ENCODE data around the gene PSME3.

Gene PSME3

DNA sequence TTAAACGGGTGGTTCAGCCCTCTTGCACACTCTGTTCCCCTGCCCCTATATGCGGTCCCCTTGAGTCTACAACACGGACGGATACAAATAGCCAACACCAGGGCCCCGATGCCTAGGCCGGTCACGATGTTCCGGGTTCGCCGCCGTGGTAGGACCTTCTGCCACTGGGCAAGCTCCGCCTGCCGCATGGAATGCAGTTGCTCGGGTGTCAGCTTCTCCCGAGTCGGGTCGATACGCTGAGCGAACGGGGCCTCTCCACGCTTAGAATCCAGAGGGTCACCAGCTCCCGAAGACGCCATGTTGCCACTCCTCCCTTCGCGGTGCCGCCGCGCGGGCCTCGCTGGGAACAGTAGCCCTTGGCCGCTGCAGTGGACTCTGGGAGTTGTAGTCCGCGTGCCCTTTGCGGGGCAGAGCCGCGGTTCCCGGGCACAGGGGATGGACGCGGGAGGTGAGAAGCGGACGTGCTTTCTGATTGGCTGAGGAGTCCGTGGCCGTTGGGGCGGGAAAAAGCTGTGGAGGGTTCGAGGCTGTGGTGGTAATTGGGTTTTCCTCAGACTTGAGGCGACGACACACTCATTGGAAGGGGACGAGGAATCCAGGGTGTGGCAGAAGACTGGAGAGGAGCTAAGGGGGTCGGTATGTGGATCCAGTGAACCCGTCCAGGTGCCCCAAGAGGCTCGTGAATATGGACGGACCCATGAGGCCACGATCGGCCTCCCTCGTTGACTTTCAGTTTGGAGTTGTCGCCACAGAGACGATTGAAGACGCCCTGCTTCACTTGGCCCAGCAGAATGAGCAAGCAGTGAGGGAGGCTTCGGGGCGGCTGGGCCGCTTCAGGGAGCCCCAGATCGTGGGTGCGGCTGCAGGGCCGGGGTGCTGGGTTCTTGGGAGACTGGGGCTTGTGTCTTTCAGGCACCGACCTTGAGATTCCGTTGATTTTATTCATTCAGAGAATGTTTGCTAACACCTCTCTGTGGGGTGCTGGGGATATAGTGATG is 34.5 kb upstream of the PSME3 start, which contains the start of the genes CNTD1 and COA3:
Gene CNTD1 (plus strand): TSS at position 479 of the 998 bp plus-strand sequence. CDS start 207 bp downstream, at position 686.
Gene COA3 (minus strand): TSS at position 322 of the 998 bp plus-strand sequence. CDS start 23 bp downstream, at position 299.
- in situ Hi-C loops (cut with MboI; ENCODE audit: low pct_unique_long_range_greater_than_20kb, low sequenced_read_pairs, unreplicated experiment), result no loop called here
- peak; percentile 93 for DNase-seq (ENCODE audit: low spot score)

DNA sequence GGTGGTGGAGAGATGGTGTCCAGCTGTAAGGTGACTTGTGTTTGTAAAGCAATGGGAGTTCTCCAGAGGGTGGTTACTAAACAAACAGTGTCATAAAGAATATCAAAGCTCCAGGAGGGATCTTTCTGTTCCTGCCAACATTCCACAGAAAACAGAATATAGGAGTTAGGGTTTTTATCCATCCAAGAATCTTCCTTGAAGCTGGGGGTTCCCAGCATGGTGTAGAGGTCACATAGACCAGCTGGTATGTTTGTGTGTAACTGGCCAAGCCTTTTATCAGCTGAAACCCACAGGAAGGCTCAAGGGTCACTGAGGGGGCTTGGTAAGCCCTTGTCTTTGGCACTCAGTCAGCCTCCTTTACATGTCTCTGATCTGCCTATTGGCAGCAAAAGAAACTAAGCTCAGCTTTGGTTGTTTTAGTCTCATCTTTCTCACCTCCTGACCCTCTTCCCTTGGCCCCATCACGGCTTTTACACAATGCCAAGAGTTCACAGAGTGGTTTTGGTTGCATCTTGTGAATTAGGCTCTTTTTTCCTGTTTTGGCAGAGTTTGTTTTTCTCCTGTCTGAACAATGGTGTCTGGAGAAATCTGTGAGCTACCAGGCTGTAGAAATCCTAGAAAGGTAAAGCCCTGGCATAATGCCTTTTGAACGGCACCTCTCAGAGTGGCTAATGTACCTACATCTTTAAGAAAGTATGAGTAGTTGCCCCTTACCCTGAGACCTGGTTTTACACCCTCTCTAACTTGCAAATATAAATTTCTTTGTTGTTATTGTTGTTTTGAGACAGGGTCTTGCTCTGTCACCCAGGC is 29.9 kb upstream of the PSME3 start:
- in situ Hi-C loops (cut with MboI; ENCODE audit: low pct_unique_long_range_greater_than_20kb, low sequenced_read_pairs, unreplicated experiment), result no loop called here
- DNase-seq (ENCODE audit: low spot score), result no peak
- TF ChIP-seq CTCF (IDR thresholded peaks at IDR 0.05; ENCODE audit: extremely low read depth, insufficient read depth, missing control alignments), result no peak

More for the DNA sequence above, 34.5 kb upstream of the PSME3 start, which contains the start of the genes CNTD1 and COA3:
- no peak for TF ChIP-seq CTCF (IDR thresholded peaks at IDR 0.05; ENCODE audit: extremely low read depth, insufficient read depth, missing control alignments)

GRCh38 chr17:42804918-42805367 is 28.3 kb upstream of the PSME3 start:
- in situ Hi-C loops (cut with MboI; ENCODE audit: low pct_unique_long_range_greater_than_20kb, low sequenced_read_pairs, unreplicated experiment), result no loop called here
- no peak for TF ChIP-seq CTCF (IDR thresholded peaks at IDR 0.05; ENCODE audit: extremely low read depth, insufficient read depth, missing control alignments)
- no peak for DNase-seq (ENCODE audit: low spot score)

- DNase-seq (ENCODE audit: low spot score), result no peak
- no peak for TF ChIP-seq CTCF (IDR thresholded peaks at IDR 0.05; ENCODE audit: extremely low read depth, insufficient read depth, missing control alignments)
- in situ Hi-C loops (cut with MboI; ENCODE audit: low pct_unique_long_range_greater_than_20kb, low sequenced_read_pairs, unreplicated experiment), result no loop called here
Measured at GRCh38 chr17:42806249-42806648, 26.9 kb upstream of the PSME3 start.

GRCh38 chr17:42809250-42809649 is 23.9 kb upstream of the PSME3 start:
- no peak for TF ChIP-seq CTCF (IDR thresholded peaks at IDR 0.05; ENCODE audit: extremely low read depth, insufficient read depth, missing control alignments)
- DNase-seq (ENCODE audit: low spot score), result no peak
- in situ Hi-C loops (cut with MboI; ENCODE audit: low pct_unique_long_range_greater_than_20kb, low sequenced_read_pairs, unreplicated experiment), result no loop called here

All from GM13977 (cell line).